ENCODE results near the gene OTUD5.

Gene OTUD5

DNA sequence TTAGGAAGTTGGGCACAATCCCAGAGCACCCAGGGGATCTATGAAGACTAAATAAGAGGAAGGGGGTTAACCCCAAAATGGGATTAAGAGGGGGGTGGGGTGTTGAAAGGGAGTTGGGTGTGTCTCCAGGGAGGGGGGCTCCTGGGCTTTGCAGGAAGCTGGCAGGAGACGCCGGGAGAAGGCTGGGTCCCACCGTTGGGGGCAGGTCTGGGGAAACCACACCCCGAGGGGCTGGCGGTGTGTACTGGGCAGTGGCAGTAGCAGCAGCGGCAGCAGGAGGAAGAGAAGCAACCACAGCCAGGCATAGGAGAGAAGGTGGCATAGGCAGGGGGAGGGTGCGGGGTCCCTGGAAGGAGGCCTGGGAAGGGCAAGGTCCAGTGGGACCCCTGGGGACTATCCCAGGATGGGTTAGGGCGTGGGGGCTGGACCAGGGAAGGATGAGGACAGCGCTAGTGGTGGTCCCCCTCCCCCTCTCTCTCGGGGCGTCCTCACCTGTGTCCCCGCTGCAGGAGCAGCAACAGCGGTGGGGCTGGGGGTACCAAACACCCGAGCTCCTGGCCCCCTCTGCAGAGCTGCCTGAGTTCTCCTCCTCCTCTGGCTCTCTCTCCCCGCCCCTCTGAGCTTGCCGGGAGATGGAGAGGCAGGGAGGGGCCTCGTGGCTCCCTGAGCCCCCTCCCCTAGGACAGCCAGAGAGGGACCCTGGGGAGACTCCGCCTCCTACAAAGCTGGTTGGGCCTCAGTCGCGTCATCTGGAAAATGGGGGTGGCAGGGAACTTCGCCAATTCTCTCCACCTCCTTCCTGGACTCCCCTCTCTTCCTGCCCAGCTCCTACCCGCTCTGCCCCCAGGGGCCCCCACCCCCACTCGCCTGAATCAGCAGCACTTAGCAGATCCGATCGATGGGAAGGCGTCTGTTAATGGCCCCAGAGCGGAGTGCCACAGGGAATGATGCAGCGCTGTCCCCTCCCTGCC is 14.1 kb upstream of the OTUD5 start, which contains the start of gene KCND1:
TSS of gene KCND1 (minus strand) at position 596 of the 971 bp plus-strand sequence. CDS start 1,573 bp downstream, outside the sequence.
- no peak for DNase-seq

DNA sequence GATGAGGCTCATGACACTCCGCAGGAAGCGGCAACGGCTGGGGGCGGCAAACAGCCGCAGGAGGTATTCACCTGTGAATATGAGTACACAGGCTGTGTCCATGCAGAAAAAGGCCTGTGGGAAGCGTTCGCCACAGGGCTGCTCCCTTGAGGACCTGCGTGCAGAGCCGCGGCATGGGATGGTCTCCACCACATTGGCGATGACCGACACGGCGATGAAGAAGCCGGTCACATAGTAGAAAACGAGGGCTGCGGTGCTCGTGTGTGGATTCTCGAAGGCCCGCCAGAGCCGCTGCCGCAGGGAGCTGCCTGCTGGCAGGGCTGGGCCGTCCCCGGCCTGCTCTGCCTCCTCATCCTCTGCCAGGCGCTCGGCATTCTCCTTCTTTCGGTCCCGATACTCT is 12.1 kb upstream of the OTUD5 start:
- DNase-seq: no peak

DNA sequence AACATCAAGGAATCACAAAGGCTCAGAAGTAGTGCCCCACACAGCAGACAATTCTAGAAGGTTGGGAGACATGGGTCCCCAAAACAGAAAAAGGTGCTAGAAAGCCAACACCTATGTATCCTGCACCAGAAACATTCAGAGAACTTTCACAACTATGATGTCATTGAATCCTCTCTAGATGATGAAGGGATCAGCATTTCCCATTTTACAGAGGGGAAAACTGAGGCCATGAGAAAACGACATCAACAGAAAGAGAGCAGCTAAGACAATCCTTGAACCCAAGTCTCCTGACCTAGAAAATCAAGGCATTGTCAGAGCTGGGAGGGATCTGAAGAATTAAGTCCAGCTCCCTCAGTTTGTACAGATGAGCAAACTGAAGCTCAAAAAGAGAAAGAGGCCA is 11.0 kb upstream of the OTUD5 start:
- no peak for DNase-seq

DNA sequence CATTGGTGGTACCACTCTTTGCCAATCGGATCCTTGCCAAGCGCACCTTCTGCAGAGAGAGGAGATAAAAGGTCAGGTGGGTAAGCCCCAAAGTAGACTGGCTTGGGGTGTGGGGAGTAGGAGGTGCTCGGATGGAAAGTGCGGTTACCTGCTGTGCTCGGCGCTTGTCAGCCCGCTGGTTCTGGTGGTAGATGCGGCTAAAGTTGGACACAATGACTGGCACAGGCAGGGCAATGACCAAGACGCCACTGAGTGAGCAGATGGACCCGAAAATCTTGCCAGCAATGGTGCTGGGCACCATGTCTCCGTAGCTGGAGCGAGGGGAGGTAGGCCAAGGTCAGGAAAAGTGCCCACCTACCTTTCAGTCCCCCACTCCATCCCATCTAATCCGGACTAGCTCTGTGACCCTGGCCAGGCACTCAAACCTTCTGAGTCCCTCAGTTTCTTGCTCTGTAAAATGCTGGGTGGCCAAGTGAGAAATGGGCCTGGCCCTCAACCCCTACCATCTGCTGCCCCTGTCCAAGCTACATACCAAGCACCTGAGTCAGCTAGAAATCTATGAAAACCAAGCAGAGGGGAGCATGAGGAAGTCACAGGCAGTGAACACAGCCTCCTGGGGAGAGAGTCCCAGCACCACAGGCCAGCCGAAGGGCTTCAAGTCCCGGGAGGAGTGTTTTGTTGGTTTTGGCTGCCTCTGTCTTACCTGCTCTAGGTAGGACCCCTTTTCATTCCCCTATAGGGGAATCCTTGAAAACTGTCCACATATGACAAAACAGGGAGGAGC is 9.6 kb upstream of the OTUD5 start:
- no peak for DNase-seq

DNA sequence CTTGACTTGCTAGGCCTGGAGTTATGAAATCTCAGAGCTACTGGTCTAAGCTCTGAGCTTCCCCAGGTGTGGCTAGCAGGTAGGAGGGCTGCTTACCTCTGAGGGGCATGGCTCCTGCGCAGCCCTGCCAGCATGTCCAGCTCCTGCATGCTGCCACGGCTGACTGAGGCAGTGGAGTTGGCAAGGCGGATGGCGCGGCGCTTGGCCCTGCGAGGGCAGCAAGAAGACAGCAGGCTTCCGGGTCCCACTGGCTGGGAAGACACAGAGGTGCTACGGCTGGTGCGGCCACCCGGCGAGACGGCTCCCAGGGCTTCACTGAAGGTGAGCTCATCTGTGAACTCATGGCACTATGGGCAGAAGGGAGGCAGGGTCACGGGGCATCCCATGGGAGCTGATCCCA is 8.6 kb upstream of the OTUD5 start:
- DNase-seq: no peak

DNA sequence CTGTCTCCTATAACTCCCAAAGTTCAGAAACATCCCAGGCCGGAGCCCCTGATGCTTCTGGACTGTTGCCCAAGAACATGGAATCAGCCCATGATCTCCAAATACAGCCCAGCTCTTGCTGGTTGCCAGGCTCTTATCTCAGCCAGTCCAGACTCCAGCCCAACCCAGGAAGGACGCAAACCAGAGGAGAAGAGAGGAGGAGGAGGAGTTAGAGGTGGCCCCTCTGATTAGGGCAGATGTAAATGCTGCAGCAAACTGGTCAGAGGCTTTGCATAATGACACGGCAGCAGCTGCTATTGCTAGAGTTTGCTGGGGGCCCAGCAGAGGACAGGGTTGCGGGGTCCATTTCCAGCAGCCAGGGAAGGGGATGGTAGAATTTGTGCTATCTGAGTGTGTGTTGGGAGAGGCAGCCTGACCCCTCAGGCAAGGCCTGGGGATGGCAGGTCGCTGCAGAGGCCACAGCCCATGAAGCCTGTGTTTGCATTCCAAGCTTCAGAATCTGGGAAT is 4.2 kb upstream of the OTUD5 start:
- DNase-seq: no peak

DNA sequence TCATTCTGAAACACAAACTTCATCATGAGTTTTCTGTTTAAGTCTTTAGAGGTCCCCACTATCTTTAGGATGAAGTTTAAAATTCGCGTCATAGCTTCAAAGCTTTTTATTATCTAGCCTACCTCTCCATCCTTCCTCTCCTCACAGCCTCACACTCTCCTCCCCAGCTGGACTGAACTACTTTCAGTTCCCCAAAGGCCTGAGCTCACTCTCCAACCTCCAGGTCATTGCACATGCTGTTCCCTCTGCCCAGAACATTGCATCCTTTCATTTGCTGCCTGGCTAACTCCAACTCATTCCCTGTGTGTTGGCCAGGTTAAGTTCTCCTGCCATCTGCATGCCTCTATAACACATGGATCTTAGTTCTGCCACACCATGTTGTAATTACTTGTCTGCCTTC is 2.9 kb upstream of the OTUD5 start:
- DNase-seq: no peak

DNA sequence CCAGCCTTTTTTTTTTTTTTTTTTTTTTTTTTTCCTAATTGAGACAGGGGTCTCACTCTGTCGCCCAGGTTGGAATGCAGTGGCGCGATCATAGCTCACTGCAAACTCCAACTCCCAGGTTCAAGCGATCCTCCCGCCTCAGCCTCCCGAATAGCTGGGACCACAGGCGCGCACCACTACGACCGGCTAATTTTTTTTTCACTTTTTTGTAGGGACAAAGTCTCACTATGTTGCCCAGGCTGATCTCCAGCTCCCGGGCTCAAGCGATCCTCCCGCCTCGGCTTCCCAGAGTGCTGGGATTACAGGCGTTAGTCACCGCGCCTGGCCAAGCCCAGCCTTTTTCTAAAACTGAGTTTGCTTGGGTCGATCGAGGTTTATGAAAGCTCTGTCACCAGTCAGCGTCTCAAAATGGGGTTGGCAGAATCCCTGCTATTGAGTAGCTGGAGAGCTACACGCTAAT is 1.3 kb upstream of the OTUD5 start:
- peak in 1 of 2 experiments; percentile 3 for DNase-seq

DNA sequence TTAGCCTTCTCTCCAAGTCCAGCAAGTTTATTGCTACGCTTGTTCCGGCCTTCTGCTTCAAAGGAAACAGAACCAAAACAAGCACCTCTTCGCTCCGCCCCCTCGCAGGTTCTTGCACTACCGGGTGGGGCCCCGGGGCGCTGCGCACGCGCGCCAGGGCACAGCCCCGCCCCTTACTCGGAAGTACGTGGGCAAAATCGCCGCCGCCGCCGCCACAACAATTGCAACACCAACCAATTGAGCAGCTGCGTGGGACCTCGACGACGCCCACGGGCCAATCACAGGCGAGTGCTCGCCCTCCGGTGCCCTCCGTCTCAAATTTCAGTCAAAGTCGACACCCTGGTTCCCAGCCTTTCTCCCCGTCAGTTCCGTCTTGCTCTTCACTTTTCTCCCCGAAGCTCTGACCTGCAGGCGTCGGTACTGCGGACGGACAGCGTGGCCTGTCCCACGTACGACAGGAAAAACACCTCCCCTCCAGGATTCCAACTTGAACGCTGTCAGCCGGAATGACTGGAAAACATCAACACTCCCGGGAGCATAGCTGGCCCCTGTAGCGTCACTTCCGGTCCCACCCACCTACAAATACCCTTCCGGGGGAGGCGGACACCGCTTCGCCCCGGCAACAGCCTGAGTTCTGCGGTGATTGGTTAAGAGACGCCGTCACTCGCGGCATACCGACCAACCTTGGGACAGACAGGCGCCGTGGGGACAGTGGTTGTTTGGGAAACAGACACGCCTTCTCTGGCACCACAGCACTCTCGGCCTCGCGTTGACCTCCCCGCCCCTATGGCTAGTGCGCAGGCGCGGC is 624 bp upstream of the OTUD5 start:
- DNase-seq: peak; percentile 87 to 93

DNA sequence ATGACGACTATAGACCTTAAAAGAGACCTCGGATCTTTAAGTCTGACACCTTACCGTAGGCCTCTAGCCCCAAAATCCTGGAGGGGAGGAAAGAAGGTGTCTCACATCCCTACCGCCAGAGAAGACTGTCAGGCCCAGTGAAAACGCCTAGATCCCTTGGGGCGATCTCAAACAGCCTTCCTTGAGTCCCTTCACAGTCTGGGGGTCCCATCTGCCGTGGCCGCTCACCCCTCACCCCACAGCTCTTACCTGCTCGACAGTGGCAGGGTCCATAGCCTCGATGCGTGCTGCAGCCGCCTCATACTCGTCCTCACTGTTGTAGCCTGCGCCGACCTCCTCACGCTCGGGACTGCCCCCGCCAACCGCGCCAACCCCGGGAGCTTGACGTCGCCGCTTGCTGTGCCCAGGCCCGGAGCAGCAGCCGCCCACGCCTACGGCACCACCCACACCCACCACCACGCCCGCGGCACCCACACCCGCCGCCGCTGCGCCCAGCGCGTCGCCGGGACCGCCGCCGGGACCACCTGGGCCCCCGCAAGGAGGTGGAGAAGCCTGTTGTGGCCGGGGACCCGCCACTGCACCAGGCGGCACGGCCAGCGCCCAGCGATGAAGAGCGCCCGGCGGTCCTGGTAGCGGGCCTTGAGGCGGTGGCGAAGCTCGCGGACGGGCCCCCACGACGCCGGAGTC is 536 bp downstream of the OTUD5 start:
- DNase-seq: no peak

DNA sequence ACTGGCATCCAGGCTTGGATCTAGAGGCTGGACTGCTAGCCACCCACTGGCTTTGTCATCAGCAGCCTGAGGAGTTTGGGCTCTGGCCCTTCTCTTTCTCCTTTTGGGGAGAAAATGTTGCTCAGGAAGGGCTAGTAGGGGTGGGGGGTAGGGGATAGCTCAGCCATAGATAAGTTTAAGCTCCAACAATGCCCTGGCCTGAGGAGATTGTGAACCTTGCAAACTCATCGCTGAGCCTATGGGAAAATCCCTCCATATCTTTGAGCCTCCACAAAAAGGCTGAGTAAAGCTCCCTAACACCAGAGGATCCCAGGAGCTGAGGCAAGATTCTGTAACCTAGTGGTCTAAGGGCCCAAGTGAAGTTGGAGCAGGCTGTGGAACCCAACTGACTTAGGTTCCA is 8.8 kb downstream of the OTUD5 start:
- DNase-seq: no peak

DNA sequence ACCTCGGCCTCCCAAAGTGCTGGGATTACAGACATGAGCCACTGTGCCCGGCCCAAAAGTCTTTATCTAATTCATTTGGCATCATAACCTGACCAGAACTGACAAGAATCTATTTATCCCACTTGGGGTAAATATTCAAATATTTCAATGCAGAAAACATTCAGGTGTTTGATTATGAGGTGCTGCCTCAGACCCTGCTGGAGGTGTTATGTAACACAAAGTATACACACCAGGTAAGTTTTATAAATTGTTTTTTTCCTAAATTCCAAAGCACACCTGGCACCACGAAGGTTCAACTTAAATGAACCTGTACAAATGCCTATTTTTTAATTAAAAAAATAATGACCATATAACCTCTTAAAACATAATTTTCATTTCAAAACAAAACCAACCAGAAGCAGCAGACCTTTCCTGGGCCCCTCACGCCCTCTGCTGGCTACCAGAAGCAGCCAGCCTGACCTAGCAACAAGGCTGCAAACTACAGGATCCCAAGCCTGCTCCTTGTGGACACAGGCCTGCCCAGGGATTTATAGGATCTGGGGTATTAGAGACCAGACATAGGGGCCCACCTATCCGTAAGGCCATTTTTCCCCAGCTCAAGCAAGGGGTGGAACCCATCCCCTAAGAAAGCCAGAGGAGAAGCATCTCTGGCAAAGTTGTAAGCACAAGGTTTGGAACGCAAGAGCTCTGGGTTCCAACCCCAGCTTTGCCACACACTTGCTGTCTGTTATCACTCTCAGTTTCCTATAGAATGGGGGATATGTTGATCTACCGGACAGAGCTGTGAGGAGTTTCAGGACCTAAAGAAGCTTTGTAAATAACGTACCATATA is 11.7 kb downstream of the OTUD5 start:
- peak in 1 of 2 experiments; percentile 1 for DNase-seq

DNA sequence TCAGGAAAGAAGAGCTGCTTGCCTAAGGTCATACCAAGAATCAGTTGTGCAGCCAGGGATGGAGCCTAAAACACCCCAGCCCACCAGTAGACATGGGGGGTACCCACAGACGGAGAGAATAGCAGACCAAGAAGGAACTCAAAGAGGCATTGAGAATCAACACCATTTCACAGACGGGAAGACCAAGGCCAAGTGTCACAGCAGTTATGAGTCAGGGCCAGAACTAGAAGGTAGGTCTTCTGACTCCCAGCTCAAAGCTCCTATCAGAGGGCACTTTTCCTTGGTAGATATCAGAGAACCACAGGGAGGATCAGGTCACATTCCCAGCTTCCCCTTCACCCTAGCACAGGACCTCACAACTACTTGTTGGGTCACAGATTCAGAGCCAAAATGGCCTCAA is 14.5 kb downstream of the OTUD5 start:
- no peak for DNase-seq

DNA sequence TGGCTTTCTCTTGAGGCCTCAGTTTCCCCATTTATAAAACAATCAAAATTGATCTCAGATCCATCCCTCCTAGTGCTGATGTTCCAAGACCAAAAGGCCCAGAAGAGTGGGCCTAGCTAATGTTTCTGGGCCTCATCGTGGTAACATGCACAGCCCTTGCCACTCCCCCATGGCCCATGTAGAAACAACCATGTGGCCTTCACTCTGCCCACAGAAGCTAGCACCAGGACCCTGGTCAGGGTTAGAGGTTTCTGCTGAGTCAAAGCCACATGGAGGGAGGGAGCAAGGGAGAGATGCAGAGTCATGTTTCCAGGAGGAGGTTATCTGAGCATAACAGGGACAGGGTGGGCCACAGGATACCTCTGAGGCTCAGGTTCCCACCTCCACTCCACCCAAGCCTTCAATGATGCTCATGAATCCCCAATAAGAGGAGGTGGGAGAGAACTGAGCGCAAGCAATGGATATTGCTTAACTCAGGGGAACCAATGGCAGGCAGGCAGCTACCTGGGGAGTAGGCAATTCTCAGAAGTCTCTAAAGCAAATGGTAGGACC is 16.9 kb downstream of the OTUD5 start:
- DNase-seq: no peak

DNA sequence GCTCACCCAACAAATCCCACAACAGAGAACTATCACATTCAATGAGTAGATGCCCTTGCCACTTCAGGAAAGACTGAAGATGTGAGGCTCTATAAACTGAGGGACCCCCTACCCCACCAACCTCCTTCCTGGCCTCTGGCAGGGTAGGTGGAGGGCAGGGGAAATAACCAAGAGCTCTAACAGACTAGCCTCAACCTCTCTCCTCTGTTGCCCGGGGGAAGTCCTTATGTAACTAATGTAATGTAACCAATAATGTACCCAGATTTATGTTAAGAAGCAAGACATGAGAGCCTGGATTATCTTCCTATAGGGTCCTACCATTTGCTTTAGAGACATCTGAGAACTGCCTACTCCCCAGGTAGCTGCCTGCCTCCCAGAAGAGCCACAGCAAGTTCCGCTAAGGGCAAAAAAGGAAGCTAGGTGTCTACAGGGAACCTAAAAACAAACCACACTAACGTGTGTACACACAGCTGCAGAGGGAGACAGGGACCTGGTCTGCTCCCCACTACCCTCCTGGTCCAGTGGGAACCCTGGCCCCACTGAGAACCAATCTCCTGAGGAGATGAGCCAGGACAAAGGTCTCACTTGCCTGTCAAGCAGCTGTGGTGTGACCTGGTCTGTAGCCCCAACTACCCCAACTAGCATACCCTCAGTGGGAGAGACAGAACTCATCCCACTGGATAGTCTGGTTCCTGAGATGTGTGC is 17.7 kb downstream of the OTUD5 start:
- no peak for DNase-seq

DNA sequence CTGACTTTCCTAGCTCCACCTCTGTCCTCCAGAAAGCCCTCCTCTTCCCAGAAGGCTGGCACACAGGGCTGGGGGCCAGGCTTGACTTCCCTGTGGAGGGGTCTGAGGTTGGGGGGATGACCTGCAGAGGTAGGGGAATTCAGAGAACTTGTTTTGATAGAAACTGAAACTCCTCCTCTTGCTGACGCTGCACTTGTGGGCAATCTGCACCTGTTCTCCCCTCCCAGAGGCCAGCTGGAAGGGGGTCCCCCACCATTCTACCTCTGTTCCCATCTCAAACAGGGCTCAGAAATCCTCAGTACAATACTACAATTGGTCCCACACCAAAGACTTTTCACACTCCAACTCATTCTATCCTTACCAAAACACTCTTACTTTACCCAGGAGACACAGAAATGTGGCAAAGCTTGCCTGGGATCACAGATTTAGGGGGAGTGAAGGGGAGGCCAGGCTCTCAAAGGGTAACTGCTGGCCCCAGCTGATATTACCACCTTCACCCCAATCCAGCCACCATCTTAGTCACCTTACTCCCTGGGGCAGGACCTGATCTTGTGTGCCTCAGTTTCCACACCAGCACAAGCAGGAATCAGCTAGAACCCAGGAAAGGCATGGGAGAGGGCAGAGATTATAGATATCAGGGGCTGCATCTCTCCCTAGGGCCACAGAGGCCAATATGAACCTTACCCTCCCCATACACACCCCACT is 18.5 kb downstream of the OTUD5 start:
- no peak for DNase-seq

DNA sequence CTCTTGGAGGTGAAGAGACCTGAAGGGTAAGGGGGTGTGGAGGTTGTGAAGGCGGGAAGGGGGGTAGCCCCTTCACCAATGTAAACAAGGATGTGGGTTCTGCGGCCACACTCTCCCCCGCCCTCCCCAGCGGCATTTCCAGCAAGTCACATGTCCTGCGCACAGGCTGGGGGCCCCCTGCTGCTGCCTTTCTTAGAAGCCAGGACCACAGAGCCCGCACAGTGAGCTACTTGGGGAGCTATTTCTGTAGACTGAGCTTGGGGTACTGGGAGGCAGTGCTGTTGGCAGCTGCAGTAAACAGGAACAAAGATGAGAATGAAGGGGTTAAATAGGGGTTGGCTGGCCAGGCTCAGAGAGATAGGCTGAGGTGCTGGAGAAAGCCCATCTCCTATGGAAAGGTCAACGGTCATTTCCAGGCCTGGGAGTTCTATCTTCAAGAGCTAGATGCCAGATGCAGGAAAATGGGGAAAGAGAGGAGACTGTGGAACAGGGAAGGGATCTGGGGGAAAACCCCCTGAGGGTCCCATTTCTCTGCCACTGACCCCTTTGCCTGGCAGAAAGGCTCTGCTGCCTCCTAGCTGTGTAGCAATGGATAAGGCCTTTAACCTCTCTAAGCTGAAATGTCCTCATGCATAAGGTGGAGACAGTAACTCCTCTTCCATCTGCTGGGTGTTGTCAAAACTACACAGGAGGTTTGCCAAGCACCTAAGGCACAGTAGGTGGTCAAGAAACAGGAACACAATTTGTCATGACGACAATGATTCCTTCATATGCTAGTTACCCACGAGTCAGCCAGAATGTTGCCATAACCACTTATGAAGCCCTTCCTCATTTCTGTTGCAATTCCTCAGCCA is 20.1 kb downstream of the OTUD5 start:
- no peak for DNase-seq

DNA sequence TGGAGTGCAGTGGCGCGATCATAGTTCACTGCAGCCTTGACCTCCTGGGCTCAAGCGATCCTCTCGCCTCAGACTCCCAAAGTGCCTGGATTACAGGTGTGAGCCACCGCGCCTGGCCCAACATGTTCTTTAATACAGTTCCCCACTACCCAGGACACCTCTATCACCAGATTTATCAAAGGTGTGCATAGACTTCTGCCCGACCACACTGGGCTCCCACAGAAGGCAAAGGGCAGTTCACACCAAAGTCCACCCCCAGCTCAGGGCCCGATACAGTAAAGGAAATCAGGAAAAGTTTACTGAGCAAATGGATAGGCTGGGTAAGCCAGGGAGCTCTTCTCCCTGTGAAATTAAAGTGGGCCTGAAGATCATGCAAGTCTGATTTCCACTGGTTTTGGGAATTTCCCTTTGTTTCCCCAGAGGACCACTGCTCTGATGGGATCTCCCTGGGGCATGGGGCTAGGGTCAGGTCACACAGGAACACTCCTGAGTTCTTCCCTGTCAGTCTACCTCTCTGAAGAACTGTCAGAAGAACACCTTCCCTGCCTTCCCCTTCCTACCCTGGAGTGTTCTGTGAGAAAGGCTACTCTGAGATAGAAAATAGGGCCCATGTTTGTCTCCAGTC is 20.9 kb downstream of the OTUD5 start:
- no peak for DNase-seq

Data from SHP77 (cell line).